HG03196 (cell line): ENCODE data around the gene HRH4.

Experiments
- ATAC-seq: cut with Tn5 transposase; IDR thresholded peaks from one replicate; pipeline ENCODE4 v1.9.1; 2021; ENCODE audit not compliant: unreplicated experiment

HRH4 gene

DNA sequence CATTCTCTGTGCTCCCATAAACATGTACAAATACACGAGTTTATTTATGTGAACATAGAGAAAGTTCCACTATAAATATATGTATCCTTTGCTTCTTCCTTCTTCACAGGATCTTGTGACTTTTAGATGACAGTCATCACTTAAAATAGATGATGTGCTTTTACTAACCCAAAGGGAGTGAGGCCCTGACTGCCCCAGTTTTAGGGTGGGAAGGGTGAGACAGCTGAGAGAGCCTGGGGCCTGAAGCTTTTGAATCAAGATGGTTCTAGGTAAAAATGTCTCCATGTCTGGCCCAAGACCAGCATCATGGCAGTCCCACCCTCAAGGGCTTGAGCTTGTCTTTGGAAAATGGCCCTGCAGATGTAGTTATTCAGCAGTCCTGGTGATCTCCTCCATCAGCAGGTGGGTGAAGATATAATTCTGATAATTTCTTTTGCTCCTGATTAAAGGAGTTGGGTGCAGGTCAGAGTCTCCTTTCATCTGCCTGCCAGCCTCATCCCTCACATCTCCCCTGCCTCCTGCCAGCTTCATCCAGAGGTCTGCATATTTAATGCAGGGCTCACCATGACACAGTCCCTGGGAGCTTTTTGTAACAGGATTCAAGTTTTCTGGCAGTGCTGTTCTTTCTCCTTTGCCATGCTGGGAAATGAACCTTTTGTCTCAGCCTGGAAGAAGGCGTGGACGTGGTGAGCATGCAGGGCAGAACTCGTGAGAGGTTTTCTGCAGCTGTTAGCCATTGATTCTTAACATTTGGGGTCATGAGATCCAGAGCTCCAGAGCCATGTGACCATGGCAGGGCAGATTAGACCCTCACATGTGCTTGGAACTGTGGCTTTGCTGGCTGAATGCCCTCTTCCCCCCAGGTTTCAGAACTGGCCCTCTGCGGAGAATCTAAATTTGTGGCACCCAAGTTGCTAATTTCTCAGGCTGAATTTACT lies 2.7 kb downstream of the HRH4 start:
- no peak for ATAC-seq

DNA sequence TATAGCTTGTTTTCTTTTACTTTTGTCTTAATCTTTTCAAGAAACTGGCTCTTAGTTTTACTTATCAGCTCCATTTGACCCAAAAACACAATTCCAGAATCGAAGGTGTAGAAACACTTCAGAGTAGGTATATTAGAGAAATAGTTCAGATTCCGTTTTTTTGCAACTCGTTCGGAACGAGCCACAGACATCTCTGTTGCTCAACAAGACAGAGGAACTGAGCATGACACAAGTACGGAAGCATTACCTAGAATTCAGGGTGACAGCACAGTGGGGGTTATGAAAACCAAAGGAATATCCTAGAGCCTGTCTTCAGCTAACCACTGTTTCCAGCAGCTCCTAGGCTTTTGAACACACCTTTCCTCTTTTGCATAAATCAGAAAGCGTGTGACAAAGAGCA lies 5.0 kb downstream of the HRH4 start:
- ATAC-seq: no peak

DNA sequence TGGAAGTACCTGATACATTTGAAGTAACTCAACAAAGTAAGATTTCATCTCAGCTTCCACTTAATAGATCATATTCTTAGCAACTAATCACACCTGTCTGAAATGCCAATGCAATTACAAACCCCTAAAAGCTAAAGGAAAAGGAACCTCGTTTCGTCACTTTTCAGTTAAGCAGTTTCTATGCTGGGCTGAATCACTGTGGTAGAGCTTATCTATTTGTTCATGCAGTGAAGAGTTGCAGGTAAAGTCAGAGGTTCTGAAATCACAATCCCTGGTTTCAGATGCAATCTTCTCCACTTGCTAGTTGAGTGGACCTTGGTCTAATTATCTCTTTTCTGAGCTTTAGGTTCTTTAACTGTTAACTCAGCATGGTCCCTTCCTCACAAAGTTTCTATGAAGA lies 6.3 kb downstream of the HRH4 start:
- no peak for ATAC-seq

DNA sequence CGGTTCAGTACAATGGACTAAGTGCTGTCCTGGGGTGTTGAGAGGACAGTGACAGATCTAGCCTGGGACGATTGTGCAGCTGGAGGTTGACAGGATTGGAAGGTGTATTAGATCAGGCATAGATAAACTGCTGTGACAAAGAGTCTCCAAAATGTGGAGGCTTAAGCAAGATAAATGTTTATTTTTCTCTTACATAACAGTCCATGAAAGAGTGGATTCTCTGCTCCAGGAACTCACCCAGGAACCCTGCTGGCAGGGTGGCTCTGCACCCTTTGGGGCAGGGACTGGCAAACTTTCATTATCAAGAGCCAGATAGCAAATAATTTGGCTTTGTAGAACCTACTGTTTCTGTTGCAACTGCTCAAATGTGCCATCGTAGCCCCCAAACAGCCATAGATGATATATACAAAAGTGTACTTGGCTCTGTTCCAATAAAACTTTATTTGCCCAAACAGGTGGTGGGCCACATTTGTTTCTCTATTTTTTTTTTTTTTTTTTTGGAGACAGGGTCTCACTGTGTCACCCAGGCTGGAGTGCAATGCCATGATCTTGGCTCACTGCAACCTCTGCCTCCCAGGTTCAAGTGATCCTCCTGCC lies 9.7 kb downstream of the HRH4 start:
- no peak for ATAC-seq

DNA sequence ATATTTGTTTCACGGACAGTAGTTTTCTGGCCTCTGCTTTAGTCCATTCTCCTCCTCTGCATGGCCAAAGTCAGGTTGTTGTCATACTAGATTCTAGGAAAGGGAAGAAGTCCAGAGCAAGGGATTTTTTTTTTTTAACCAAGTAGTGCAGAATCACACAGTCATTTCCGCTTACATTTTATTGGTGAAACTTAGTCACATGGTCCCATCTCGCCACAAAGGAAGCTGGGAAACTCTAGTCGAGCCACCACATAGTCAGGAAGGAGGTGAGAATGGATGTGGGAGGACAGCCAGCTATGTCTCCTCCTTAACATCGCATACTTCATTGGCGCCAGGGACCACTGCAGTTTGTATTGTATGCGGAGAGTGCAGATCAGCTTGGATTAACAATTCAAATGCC lies 10.4 kb downstream of the HRH4 start:
- ATAC-seq: no peak

DNA sequence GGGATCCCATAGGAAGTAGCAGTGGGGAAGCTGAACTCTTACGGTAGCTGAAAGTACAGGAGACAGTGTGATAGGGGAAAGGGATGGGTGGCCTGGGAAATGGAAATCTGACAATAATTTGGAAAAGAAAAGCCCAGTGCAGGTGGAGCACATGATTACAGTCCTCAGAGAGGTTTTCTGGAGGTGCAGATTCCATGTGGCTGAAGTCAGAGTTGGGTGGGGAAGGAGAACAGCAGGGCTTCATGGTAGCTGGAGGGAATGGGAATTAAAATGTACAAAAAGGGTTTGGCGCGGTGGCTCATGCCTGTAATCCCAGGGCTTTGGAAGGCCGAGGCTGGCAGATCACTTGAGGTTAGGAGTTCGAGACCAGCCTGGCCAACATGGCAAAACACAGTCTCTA lies 12.2 kb downstream of the HRH4 start:
- ATAC-seq: no peak

DNA sequence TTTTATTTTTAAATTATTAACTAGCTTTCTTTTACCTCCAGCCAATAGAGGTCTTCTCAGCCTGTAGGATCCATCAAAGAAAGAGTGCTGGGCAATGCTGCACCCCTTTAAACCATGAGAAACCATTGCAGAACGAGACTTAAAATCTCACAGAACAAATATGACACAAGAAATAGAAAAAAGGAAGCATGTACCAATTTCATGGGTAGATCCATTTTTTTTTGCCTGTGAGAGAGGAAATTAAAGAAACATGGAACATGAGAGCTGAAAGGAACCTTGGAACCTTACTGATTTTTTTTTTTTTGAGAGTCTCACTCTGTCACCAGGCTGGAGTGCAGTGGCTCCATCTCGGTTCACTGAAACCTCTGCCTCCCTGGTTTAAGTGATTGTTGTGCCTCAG lies 14.0 kb downstream of the HRH4 start:
- no peak for ATAC-seq

DNA sequence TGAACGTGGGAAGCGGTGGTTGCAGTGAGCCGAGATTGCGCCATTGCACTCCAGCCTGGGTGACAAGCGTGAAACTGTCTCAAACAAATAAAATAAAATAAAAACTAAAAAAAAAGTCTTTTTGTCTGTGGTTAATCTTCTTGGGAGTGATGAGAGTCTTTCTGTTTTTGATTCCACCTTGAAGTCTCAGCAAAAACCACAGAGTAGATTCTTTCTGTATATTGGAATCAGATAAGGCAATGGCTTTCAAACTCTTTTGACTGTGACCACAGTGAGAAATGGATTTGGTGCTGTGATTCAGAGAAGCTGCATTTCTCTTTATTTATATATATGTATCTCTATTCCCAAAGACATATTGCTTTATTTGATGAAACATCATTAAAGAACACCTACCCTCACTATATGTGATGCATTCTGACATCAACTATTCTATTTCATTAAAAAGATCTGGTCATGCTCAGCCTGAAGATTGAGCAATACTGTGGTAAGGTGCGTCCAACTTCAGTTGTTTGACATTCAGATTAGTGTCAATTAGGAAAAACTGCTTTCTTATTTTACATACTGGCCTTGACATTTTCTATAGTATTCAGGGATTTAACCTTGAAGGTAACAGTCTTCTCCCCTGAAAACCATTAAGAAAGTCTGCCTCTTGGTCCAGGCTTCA lies 15.6 kb downstream of the HRH4 start:
- no peak for ATAC-seq

DNA sequence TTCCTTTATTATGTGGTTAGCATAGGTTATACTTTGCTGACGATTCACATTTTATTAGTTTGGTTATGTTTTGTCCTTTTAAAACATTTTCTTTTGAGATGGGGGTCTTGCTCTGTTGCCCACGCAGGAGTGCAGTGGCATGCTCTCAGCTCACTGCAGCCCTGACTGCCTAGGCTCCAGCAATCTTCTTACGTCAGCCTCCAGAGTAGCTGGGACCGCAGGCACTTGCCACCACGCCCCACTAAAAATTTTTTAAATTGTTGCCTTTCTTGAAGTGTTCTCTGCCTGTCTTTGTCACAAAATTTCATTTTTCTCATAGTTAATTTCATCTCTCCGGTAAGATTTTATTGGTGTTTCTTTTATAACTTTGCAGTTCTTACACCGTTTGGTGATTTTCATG lies 18.9 kb downstream of the HRH4 start:
- no peak for ATAC-seq

DNA sequence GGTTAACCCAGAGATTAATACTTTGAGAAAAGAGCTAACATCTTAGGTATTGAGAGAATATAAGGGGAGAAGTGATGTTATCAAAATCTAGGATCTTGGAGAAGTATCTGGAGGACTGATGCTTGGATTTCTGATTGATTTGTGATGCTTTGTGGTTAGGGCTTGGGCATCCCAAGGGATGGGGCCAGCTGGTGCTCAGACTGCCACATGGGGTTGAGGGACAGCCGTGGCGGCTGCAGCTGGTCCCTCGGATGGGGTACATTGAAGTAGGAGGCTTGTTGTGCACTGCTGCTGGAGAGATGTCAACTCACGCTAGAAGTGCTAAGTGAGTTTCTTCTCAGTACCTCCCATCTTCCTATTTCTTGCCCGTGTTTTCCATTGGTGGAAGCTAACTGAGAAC lies 22.4 kb downstream of the HRH4 start:
- no peak for ATAC-seq

DNA sequence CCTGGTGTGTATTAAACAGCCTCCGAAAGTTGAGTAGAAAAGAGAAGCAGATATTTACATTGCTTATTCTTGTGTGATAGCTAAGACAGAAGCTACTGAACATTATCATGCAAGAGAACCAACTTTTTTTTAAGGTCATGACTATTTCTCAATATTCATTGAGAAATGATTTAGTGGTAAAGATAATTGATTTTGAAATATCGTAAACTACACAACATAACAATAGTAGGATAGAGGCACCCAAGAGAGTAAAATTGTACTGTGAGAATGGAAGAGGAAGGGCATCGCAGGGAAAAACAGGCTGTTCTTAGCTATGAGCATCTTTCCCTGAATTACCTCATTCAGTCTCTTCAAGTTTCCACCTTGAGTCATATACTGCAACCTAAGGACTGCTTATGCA lies 25.2 kb downstream of the HRH4 start:
- no peak for ATAC-seq

DNA sequence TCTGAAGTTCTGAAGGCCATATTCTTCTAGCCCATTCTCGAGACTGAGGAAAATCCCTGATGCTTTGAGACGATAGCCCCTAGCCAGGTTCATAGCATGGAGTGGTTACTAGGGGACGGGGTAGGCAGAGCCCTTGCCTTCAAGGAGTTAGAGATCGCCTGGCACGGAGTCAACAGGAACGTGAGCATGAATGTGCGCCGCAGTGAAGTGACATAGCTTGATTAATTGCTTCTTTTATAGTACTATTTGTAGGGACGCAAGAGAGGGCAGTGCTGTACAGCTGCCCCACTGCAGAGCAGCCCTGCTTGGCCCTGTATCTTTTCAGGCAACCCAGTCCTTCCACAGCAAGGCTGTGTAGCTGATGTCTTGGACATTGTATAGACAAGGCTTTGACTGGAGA lies 26.2 kb downstream of the HRH4 start:
- no peak for ATAC-seq

DNA sequence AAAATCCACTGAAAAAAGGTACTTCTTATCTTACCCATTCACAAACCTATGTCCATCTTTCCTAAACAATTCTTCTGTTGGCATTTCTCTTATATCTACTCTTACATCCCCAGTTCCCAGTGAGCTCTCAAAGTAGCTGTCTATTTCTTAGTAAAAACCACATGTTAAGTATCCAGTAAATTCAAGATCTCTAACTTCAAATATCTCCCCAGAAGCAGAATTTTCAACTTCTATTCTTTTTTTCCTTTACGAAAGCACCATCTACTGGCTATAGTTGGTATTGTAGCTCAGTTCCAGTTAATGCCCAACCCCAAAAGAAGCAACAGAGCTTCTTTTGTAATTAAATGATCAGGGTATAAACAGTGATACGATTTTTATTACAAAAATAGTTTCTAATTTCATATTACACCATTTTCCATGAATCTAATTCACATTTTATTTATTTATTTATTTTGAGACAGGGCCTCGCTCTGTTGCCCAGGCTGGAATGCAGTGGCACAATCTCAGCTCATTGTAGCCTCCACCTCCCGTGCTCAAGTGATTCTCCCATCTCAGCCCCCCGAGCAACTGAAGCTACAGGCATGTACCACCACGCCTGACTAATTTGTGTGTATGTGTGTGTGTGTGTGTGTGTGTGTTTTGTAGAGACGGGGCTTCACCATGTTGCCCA lies 28.5 kb downstream of the HRH4 start:
- ATAC-seq: no peak

DNA sequence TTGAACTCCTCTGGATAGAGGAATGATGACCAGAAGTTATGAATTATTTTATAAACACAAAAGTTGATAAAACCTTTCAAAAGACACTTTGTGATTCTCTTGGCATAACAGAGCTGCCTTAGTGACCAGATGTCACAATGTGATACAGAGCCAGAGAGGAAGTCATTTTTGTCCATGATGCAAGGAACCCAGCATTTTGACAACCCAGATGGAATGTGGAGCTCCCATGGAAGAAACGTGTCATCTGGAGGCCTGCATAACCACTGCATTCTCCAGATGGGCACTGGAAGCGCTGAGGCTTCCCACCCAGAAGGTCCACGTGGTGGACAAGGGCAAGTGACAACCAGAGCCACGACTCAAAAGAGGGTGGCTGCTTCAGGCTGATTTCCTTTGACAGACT lies 30.1 kb downstream of the HRH4 start:
- no peak for ATAC-seq

DNA sequence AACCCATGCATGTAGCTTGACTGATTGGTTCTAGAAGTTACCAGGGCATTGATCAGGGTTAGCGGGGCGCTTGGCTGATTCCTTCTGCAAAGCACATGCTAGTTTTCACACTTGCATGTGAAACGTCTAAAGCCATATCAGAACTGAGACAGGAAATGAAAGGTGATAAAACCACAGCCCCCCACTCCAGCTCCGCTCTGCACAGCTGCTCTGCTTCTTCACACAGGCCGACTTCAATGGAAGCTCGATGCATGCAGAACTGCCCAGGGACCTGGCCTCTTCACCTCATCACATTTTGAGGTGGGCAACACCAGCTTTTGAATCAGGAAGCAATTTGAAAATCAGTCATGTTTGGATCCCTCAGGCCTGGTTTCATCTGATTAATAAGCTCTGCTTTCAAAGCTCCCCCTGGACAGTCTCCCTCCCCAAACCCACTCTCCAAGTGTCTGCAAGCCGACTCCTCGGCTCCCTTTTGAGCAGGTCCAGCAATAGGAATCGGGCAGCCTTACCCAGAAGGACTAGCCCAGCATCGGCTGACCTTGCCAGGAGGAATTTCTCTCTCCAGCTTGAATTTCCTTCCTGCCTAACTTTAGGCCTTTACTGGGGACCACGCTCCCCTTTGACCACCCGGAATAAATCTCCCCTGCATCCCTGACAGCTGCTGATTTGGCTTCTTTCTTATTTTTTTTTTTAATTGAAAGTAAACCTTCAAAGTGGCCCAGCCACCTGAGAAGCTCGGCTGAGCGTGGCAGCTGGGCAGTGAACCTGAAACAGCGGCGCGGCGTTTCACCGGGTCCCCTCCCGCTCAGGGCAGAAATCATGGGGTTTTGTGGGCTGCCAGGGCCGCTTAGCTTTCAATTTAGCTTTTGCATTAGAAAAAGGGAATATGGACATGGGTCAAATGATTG lies 31.7 kb downstream of the HRH4 start:
- ATAC-seq: peak; percentile 84

DNA sequence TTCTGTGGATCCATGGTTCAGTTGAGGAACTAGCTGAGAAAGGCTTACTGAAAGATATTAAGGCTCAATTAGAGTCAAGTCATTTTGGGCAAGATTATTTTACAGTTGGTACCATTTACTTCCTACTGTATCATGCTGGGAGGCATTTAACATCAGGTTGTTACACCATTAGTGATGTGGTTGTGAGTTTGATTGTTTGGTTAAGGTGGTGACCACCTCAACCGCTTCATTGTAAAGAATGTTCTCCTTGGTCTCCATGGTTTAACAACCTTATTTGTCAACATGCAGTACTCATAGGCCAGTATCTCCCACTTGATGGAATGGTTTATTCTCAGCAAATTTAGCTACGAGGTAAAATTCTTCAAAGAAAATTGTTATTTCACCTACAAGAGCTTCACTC lies 34.1 kb downstream of the HRH4 start:
- ATAC-seq: no peak

DNA sequence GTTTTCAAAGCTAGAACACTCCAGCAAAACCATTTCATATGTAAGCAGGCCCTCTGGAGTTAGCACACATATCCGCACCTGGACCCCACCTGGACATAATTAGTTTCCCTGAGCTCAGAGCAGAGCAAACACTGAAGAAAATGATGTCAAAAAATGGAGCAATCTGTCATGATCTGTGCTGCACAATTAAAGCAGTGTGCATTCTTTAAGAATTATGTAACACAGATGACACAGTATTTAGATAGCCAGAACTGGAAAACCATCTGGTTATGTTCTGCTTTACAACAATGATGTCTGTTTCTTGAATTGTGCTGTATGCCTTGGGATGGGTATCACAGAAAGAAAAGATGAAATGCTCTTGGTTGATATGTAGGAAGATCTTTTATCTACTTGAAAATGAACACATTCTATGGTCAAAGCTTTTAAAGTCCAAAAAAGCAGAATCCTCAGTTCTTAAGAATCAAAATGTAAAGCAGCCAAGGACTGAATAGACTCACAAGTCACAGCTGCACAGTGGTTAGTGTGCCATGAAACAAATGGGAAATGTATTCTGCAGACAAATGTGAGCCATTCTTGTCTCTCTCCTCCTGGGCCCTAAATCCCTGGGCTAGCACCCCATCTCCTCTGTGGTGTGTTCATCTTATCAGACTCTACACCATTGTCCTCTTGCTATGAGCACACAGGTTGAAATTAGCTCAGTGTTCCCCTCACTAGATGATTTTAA lies 36.8 kb downstream of the HRH4 start:
- no peak for ATAC-seq

DNA sequence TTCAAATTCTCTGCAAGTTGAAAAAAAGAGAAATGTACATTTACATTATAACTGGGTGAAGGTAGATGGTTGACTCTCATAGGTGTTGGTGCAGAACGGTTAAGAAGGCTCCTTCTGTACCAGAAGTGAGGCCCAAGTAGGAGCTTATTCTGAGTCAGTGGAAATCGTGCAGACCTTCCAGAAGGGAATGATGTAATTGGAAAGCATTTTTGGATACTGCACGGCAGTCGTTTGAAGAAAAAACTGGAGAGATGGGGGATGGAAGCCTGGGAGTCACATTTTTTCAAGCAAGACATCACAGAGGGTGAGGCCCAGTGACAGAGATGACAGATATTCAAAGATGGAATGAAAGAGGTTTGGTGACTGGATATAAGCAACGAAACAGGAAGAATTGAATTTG lies 39.4 kb downstream of the HRH4 start:
- ATAC-seq: no peak

DNA sequence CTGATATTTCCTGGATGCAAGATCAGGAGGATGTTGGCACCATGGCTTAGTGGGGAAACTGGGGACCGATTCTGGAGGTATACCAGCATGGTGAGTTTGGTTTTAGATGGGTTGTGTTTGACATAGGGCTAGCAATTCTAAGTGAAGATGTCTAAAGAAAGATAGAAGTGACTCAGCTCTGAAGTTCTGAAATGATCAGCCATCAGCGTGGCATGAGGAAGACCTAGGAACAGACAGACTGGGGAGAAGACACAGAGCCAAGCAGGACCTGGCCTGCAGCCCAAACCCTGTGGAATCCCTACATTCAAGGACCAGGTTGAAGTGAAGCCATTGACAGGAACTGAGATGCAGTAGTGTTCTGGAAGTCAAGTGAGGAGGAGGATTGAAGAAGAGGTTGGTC lies 39.8 kb downstream of the HRH4 start:
- ATAC-seq: no peak

DNA sequence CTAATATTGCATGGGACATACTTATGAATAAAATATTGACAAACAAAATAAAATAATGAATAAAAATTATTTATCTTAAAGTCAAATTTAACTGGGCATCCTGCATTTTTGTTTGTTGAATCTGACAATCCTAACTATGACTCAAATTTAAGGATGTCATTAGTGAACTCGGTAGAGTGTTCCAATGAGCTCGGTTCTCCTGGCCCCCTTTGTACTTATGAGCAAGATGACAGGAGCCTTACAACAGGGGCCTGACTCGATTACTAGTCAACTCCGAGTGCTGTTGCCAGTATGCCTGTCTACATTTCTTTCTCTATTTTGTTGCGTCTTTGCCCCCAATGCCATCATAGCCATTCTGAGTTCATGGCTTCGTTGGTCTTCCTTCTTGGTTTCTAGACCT lies 40.3 kb downstream of the HRH4 start:
- no peak for ATAC-seq
